Measurements from ENCODE around the gene ZNF292.
"Not testable (repeated sequence)": the region's sequence is repeated elsewhere in the genome, so short reads cannot be mapped to it uniquely, and the experiment has no call there.

ZNF292 gene

DNA sequence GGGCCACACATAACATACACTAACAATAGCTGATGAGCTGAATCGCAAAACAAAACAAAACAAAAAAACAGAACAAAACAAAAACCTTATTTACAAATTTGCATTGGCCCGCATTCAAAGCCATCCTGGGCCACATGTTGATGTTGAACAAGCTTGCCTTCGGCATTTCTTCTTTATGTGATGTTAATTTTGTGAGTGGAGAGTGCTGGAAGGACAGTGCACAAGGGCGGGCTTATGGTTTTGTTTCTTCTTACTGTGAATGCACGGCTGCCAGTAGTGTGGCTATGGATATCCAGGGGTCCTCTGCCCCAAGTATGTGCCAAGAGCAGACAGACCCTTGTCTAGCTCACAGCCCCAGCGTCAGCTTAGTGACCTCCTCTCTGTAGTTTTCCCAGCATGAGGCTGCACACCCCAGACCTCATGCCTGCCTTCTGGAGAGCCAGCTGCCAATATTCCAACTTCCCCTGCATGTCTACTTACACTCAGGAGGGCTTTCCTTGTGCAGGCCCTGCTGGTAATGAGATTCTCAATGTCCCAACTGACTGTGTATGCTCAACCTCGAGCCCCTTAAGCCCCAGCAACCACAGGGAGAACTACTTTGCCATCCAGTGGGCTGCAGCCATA lies 24.9 kb downstream of the ZNF292 start:
- Mint-ChIP-seq H3K27ac (peak overlapping the region; percentile 87), H3K36me3 (peaks cover 42 to 60% of the 10 kb centered on the region in 2 donors), H3K4me3 (no peak overlapping the region), H3K4me1 (peaks cover 44 to 94% of the 10 kb centered on the region in 2 donors), H3K27me3 (no peaks in the 10 kb centered on the region), H3K9me3 (peaks cover 7 to 8% of the 10 kb centered on the region in 2 donors)
- DNase-seq (no peak), ATAC-seq (replicated peaks) (no peak)

DNA sequence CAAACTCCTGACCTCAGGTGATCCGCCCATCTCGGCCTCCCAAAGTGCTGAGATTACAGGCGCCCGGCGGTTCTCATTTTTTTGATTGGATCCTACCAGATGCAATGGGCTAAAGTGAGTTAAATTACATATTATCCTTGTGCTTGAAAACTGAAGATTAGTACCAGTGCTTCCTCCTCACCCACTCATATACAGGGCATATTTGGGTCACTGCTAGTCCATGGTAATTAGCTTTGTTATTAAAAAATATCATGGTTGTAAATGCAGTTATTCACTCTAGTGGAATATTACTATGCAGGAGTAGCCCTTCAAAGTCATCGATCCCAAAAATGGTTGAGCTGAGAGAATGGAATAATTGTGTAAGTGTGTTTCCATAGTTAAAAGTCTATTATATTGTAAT lies 26.5 kb downstream of the ZNF292 start:
- ATAC-seq (replicated peaks): peak; percentile 64 to 66
- H3K27me3 Mint-ChIP-seq: no peaks in the 10 kb centered on the region
- H3K4me1 Mint-ChIP-seq: peaks cover 41 to 77% of the 10 kb centered on the region in 2 donors
- peaks cover 39 to 57% of the 10 kb centered on the region in 2 donors for H3K36me3 Mint-ChIP-seq
- H3K27ac Mint-ChIP-seq: peak overlapping the region; percentile 92
- H3K4me3 Mint-ChIP-seq: peak overlapping the region; percentile 41 to 58
- DNase-seq: no peak
- peaks cover 6 to 7% of the 10 kb centered on the region in 2 donors for H3K9me3 Mint-ChIP-seq

DNA sequence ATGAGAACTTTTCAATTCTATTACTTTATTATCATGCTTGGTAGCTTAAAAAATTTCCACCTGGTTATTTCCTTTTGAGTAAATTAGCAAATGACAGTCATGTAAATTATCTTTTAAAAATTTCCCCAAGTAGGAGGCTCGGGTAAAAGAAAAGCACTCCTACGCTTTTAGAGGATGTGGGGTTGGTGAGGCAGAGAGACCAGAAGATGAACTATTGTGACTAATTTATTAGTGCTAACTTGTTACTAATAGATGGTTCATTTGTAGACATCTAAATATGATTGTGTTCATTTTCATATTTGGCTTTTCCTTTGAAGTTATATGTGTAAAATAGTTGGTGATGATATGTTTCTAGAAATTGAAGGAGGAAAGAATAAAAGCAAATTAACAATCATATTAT lies 27.0 kb downstream of the ZNF292 start:
- Mint-ChIP-seq H3K27ac (peak overlapping the region; percentile 92), H3K4me1 (peaks cover 39 to 73% of the 10 kb centered on the region in 2 donors), H3K36me3 (peaks cover 35 to 53% of the 10 kb centered on the region in 2 donors)

DNA sequence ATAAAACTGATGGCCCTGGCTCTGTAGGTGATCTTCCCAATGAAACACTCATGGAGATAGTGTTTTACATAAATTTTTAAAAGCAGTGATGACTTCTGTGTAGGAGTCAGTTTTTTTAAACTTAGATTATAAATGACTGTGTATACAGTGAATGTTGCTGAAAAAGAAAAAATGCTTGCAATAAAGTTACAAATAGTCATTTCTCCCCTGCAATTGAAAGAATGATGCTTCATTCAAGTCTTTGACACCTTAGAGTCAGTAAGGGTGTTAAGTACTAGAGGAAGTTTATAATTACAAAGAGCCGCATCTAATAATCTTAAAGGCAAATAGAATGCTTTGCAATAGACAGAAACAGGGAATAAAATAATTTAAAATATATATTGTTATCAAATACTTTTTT lies 27.6 kb downstream of the ZNF292 start:
- peak overlapping the region; percentile 39 to 44 for H3K4me3 Mint-ChIP-seq
- H3K36me3 Mint-ChIP-seq: peaks cover 29 to 47% of the 10 kb centered on the region in 2 donors
- peak; percentile 24 for ATAC-seq (replicated peaks)

More for the DNA sequence above, 27.0 kb downstream of the ZNF292 start:
- Mint-ChIP-seq H3K9me3 (peaks cover 4% of the 10 kb centered on the region in 2 donors), H3K27me3 (no peaks in the 10 kb centered on the region), H3K4me3 (peak overlapping the region; percentile 51 to 52)
- ATAC-seq (replicated peaks) (peak; percentile 93 to 94), DNase-seq (peak; percentile 18)

DNA sequence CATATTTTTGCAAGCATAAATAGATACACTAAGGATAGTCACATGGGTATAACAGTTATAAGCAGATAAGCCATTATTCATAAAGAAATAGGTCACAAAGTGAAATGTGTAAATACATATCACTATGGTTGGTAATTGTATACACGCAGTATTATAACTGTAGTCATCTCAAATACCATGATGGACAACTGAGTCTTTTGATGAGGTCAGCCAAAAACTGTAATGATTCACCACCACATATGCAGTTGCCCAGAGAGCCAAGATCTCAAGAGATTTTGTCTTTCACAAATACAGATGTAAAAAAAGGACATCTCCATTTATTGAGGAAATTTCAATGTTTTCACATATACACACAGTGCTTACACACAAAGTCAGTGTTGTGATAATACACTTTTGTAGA lies 28.3 kb downstream of the ZNF292 start:
- H3K27me3 Mint-ChIP-seq: no peaks in the 10 kb centered on the region
- H3K9me3 Mint-ChIP-seq: no peaks in the 10 kb centered on the region
- H3K4me1 Mint-ChIP-seq: peaks cover 34 to 69% of the 10 kb centered on the region in 2 donors
- ATAC-seq (replicated peaks): no peak
- H3K27ac Mint-ChIP-seq: no peak overlapping the region
- H3K36me3 Mint-ChIP-seq: peaks cover 28 to 47% of the 10 kb centered on the region in 2 donors
- no peak for DNase-seq
- H3K4me3 Mint-ChIP-seq: no peak overlapping the region

More for the DNA sequence above, 27.6 kb downstream of the ZNF292 start:
- H3K27ac Mint-ChIP-seq: peak overlapping the region; percentile 69
- H3K4me1 Mint-ChIP-seq: peaks cover 35 to 71% of the 10 kb centered on the region in 2 donors
- H3K27me3 Mint-ChIP-seq: no peaks in the 10 kb centered on the region
- DNase-seq: no peak
- peaks cover 1 to 2% of the 10 kb centered on the region in 2 donors for H3K9me3 Mint-ChIP-seq

DNA sequence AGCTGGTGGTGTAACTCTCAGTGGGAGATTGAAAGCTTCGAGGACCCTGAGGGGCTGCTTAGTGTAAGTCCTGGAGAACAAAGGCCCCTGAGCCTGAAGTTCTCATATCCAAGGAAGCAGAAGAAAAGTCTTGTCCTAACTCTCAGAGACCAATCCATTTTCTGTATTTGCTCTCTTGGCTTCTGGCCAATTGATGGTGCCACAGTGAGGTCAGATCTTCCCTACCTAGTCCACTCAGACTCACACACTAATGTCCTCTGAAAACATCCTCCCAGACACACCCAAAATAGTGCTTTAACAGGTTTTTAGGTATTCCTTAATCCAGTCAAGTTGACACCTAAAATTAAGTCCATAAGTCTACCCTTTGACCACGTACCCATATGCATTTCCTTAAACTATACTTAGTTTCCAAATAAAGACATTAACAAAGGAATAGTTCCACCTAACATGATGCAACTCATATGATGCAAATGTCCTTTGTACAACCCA lies 29.4 kb downstream of the ZNF292 start:
- no peak overlapping the region for H3K4me3 Mint-ChIP-seq

DNA sequence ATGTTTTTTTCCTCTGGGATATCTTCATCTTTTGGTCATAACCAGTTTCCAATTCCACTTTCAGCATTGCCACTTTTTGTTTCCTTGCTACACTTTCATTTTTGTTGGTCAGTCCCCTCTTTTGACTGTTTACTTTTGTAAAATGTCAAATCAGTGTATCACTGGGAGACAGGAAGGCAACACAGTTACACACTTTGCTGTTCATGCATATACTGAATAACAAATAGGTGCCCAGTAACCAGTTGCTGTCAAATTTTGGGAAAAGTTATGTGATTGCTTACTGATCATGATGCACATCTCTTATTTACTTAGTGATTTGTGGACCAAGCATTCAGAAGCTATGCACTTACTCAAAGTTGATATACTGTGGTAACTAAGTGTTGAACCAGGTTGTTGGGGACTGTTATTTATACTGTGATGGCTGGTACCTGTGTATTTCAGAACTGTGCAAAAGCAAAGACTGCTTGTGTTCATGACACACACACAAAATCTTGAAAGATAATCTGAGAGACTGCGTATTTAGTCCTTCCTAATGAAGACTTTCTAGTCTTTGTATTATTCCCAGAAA lies 41.0 kb downstream of the ZNF292 start:
- H3K4me3 Mint-ChIP-seq: peak overlapping the region in 1 of 2 donors; percentile 23

More for the DNA sequence above, 29.4 kb downstream of the ZNF292 start:
- H3K36me3 Mint-ChIP-seq: peaks cover 28 to 43% of the 10 kb centered on the region in 2 donors
- H3K4me1 Mint-ChIP-seq: peaks cover 34 to 59% of the 10 kb centered on the region in 2 donors
- no peak for DNase-seq
- H3K27me3 Mint-ChIP-seq: no peaks in the 10 kb centered on the region
- no peaks in the 10 kb centered on the region for H3K9me3 Mint-ChIP-seq
- H3K27ac Mint-ChIP-seq: peak overlapping the region; percentile 14
- ATAC-seq (replicated peaks): no peak

DNA sequence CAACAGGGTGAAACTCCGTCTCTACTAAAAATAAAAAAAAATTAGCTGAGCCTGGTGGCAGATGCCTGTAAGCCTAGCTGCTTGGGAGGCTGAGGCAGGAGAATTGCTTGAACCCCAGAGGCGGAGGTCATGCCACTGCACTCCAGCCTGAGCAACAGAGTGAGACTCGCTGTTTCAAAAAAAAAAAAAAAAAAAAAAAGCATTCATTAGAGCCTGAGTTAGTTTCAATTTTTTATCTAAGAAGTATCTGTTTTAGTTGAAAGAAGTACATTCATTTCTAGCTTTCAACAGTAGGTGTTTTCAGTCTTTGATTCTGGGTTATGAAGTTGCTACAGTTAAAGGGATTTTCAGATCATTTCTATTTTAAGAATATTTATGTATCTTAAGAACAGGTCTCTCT lies 42.2 kb downstream of the ZNF292 start:
- H3K4me1 Mint-ChIP-seq: peaks cover 22 to 54% of the 10 kb centered on the region in 2 donors
- no peak overlapping the region for H3K4me3 Mint-ChIP-seq
- DNase-seq (no peak), ATAC-seq (replicated peaks) (peak; percentile 56 to 84)
- no peaks in the 10 kb centered on the region for H3K27me3 Mint-ChIP-seq
- peaks cover 13 to 28% of the 10 kb centered on the region in 2 donors for H3K36me3 Mint-ChIP-seq
- no peak overlapping the region for H3K27ac Mint-ChIP-seq
- H3K9me3 Mint-ChIP-seq: no peaks in the 10 kb centered on the region

More for the DNA sequence above, 41.0 kb downstream of the ZNF292 start:
- H3K9me3 Mint-ChIP-seq: no peaks in the 10 kb centered on the region
- ATAC-seq (replicated peaks) (peak in 1 of 2 donors; percentile 45), DNase-seq (no peak)
- peaks cover 7 to 29% of the 10 kb centered on the region in 2 donors for H3K36me3 Mint-ChIP-seq
- H3K27ac Mint-ChIP-seq: peak overlapping the region; percentile 47
- peaks cover 21 to 47% of the 10 kb centered on the region in 2 donors for H3K4me1 Mint-ChIP-seq
- no peaks in the 10 kb centered on the region for H3K27me3 Mint-ChIP-seq

DNA sequence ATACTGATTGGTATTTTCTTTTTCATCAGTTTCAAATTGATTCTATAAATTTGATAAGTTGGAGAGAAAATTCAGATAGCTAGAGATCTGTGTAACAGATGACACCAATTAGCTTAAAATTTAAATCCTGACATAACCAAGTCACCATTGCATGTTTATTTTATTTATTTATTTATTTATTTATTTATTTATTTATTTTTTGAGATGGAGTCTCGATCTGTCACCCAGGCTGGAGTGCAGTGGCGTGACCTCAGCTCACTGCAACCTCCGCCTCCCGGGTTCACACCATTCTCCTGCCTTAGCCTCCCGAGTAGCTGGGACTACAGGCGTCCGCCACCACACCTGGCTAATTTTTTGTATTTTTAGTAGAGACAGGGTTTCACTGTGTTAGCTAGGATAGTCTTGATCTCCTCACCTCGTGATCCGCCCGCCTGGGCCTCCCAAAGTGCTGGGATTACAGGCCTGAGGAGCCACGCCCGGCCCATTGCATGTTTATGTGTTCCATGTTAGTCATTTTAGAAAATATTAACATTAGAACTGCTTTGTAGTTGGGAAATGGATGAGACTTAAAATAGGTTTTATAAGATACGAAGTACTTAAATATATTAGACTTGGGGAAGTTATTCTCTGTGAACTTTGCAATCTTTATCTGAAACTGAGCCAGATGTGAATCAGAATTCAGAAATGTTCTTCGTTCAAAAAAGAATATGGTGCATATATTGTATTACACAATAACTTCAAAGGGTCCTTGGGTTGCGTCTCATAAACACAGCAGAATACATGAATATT lies 42.9 kb downstream of the ZNF292 start:
- not testable (repeated sequence) for ATAC-seq (replicated peaks); H3K4me3 Mint-ChIP-seq; H3K27me3 Mint-ChIP-seq; H3K9me3 Mint-ChIP-seq; DNase-seq
- peaks cover 13 to 26% of the 10 kb centered on the region in 2 donors for H3K36me3 Mint-ChIP-seq
- peak overlapping the region; percentile 80 for H3K27ac Mint-ChIP-seq
- H3K4me1 Mint-ChIP-seq: peaks cover 21 to 55% of the 10 kb centered on the region in 2 donors

DNA sequence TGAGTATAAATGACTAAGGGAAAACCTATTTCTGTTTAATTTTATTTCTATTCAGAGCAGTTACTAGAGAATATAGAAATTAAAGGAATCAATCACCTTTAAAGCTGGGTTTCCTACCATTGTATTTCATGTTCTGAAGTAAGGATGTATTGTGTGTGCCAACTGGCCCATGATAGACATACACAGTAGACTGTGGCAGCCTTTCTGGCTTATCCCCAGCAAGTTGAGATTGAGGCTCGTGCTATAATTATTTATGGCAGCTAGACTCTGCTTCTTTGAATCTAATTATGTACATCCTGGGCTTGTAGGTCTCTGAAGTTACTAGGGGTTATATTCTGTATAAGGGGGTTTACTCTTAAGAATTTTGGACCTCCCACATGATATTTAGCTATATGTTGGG lies 44.4 kb downstream of the ZNF292 start:
- peak in 1 of 2 donors; percentile 44 for ATAC-seq (replicated peaks)
- Mint-ChIP-seq H3K36me3 (peaks cover 9 to 29% of the 10 kb centered on the region in 2 donors), H3K9me3 (no peaks in the 10 kb centered on the region), H3K4me3 (no peak overlapping the region), H3K4me1 (peaks cover 20 to 53% of the 10 kb centered on the region in 2 donors), H3K27me3 (no peaks in the 10 kb centered on the region), H3K27ac (no peak overlapping the region)
- no peak for DNase-seq

DNA sequence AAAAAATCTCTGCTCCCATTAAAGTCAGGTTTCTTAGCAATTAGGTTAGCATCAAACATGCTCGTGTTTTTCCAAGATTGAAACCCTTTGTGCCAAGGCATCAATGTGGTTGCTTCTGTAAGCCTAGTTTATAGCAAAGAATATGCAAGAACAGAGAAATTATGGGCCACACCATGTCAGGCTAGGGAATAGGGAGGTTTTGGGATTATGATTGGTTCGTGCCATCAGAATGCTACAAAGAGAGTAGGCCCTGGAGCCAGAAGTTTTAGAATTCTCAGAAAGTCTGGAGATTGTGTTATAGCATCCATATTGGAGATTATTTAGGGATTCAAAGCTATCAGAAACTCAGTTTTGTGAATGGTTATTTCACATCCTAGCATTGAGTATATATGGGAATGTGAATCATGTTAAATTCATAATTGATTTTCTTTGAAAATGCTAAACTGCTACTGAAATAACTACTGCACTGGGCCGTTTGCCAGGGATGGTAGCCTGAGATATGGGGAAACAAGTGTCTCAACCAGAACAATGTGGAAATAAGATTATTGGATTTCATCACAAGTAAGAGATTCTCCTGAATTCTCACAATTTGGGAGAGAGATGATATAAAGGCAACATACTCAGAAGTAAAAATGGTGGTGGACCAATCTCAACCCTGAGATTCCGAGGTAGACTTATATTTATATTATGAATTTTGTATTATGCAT lies 45.3 kb downstream of the ZNF292 start:
- peaks cover 9 to 34% of the 10 kb centered on the region in 2 donors for H3K36me3 Mint-ChIP-seq
- H3K27ac Mint-ChIP-seq: no peak overlapping the region
- H3K9me3 Mint-ChIP-seq: no peaks in the 10 kb centered on the region

DNA sequence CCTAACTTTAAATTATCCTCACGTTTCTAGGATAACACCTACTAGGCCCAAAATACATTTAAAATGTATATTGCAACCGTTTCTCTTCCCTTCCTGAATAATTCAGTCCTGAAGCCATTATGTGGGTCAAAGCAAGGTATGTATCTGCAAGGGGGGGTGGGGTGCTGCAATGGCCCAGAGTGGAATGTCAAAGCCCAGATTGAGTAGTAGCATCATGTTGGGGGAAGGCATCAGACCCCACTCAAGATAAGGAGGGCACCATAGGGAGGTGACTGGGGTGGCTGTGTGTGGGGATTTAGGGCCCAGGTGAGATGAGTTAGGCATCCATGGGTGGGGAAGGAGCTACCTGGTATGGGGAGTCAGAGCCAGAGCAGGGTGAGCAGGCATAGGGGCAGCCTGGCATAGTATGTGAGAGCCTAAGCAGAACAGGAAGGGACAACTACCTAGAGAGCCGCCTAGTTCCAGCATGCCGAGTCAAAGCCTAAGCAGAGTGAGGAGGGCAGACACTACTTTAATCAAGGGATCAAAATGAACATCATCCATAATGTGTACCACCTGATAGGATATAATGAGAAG lies 48.2 kb downstream of the ZNF292 start:
- no peak for ATAC-seq (replicated peaks)
- peaks cover 26 to 56% of the 10 kb centered on the region in 2 donors for H3K4me1 Mint-ChIP-seq
- peak overlapping the region; percentile 27 for H3K27ac Mint-ChIP-seq

More for the DNA sequence above, 45.3 kb downstream of the ZNF292 start:
- H3K4me1 Mint-ChIP-seq: peaks cover 23 to 57% of the 10 kb centered on the region in 2 donors
- ATAC-seq (replicated peaks): no peak
- H3K4me3 Mint-ChIP-seq: no peak overlapping the region
- no peak for DNase-seq
- H3K27me3 Mint-ChIP-seq: no peaks in the 10 kb centered on the region

DNA sequence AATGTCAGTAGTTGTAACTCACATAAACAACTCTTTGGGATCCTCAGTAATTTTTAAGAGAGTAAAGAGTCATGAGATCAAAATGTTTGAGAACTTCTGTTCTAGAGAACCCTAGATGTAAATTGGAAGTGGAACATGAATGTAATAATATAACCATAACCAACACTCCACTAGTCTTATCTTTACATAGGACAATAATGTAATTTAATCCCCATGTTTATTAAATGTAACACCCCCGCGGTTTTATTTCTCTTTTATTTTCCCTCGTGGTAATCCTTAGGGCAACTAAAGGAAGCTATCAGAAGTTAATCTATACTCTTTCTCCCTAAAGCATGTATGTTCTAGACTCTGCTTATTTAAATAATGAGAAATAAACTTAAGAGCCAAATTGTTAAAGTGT lies 54.4 kb downstream of the ZNF292 start:
- no peak overlapping the region for H3K27ac Mint-ChIP-seq
- ATAC-seq (replicated peaks): no peak
- no peaks in the 10 kb centered on the region for H3K9me3 Mint-ChIP-seq
- peaks cover 15 to 41% of the 10 kb centered on the region in 2 donors for H3K36me3 Mint-ChIP-seq
- no peaks in the 10 kb centered on the region for H3K27me3 Mint-ChIP-seq
- DNase-seq: no peak
- no peak overlapping the region for H3K4me3 Mint-ChIP-seq
- peaks cover 40 to 71% of the 10 kb centered on the region in 2 donors for H3K4me1 Mint-ChIP-seq

More for the DNA sequence above, 48.2 kb downstream of the ZNF292 start:
- Mint-ChIP-seq H3K4me3 (no peak overlapping the region), H3K36me3 (peaks cover 18 to 47% of the 10 kb centered on the region in 2 donors), H3K9me3 (no peaks in the 10 kb centered on the region), H3K27me3 (no peaks in the 10 kb centered on the region)
- no peak for DNase-seq

Data from stimulated activated naive B cell treated with anti-CD40 and anti-IgM and Interleukin-4, amounts not matched to agents 10 μg/mL and 1 μg/mL and 100 μg/mL, for 72 hours (primary cell).